Osteoblast (primary cell): ENCODE results near the gene EXOC4. TPM values are rescaled to one million over a fixed set of nuclear protein-coding genes. Genes with fewer than 3 reads are reported as not detected.

ENCODE experiments used
- DNase-seq: peaks from one replicate; pipeline ENCODE4 v3.0.0; 2011; ENCODE audit warnings: low spot score, mixed read lengths; ENCODE audit not compliant: insufficient read length; ENCODE audit errors: missing footprints
- H2AFZ ChIP-seq: 2 replicates; pipeline ENCODE4 v1.6.0; 2011; ENCODE audit warnings: mild to moderate bottlenecking, low read length
- H3K27ac ChIP-seq: 2 replicates; pipeline ENCODE4 v1.5.1; 2011; ENCODE audit warnings: mild to moderate bottlenecking, low read depth, low read length, moderate library complexity
- H3K27me3 ChIP-seq: 2 replicates; pipeline ENCODE4 v1.6.0; 2012; ENCODE audit warnings: mild to moderate bottlenecking, control low read depth, inconsistent platforms, low read length, moderate library complexity; ENCODE audit not compliant: insufficient read depth
- H3K36me3 ChIP-seq: 2 replicates; pipeline ENCODE4 v1.5.1; 2011; ENCODE audit warnings: mild to moderate bottlenecking, low read length, control low read depth, moderate library complexity; ENCODE audit not compliant: insufficient read depth
- H3K4me1 ChIP-seq: 2 replicates; pipeline ENCODE4 v1.5.1; 2011; ENCODE audit warnings: mild to moderate bottlenecking, low read length, control low read depth, moderate library complexity; ENCODE audit not compliant: insufficient read depth
- H3K4me2 ChIP-seq: 2 replicates; pipeline ENCODE4 v1.6.0; 2011; ENCODE audit warnings: mild to moderate bottlenecking, low read length; ENCODE audit not compliant: insufficient read depth
- H3K4me3 ChIP-seq: fragments of 200-600 bp; sonication (generic); 3 replicates; pipeline ENCODE4 v1.5.1; 2012; ENCODE audit warnings: mild to moderate bottlenecking, low read length, inconsistent platforms; ENCODE audit not compliant: insufficient read depth
- H3K79me2 ChIP-seq: 2 replicates; pipeline ENCODE4 v1.6.0; 2012; ENCODE audit warnings: mild to moderate bottlenecking, low read length, control low read depth, inconsistent platforms; ENCODE audit not compliant: insufficient read depth
- H3K9me3 ChIP-seq: 2 replicates; pipeline ENCODE4 v1.5.1; 2011; ENCODE audit warnings: low read depth, low read length, control low read depth
- H4K20me1 ChIP-seq: 2 replicates; pipeline ENCODE4 v1.6.0; 2012; ENCODE audit warnings: mild to moderate bottlenecking, low read length, control low read depth; ENCODE audit not compliant: insufficient read depth
- total RNA-seq: library from RNA; depleted of rRNA; stranded (reverse); fragments of >200 nt; gene quantifications from 2 replicates; pipeline ENCODE4 v1.2.3, GENCODE V29; 2012
- TF ChIP-seq, protein P1 (sequence below): IDR thresholded peaks from 2 replicates; pipeline ENCODE4 v1.5.1; 2011; ENCODE audit warnings: mild to moderate bottlenecking, low read depth, low read length, moderate library complexity; ENCODE audit errors: extremely low read depth

EXOC4 gene
- total RNA-seq, 1 donor: 134 TPM

DNA sequence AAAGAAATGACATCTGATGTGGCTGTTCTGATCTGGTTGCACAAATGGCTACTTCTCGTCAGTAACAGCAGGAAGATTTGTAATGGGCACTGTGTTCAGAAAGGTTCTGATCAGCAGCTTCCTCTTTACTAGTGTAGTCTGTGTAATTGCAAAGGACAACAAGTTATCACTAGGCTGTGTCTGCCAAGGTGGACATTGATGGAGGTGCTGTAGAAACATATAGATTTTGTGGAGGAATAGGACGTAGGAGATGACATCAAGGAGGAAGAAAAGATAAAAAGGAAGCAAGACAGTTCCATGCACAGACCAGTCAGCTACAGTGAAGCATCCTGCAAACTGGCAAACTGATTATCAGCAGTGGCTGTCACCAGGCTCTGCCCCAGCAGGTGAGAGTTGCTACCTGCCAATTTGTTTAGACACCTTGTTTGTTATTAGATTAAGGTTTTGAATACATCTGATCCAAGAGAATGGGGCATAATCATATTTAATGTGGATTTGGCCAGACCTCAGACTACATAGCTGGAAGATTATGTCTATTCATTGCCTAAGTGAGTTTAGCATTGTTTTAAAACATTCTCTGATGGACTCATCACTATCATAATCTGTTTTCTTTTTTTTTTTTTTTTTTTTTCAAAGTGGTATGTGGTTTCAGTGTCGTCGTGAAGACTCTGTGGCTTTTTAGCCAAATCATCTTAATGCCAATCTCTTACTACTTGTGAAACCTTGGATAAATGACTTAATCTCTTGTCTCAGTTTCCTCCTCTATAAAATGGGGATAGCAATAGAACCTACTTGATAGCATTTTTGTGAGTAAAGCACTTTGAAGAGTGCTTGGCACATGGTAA, 456.4 kb downstream of the EXOC4 start:
- H3K27me3 ChIP-seq: no peaks in the 10 kb centered on the region
- no peaks in the 10 kb centered on the region for H3K9me3 ChIP-seq
- TF ChIP-seq, protein P1, sequence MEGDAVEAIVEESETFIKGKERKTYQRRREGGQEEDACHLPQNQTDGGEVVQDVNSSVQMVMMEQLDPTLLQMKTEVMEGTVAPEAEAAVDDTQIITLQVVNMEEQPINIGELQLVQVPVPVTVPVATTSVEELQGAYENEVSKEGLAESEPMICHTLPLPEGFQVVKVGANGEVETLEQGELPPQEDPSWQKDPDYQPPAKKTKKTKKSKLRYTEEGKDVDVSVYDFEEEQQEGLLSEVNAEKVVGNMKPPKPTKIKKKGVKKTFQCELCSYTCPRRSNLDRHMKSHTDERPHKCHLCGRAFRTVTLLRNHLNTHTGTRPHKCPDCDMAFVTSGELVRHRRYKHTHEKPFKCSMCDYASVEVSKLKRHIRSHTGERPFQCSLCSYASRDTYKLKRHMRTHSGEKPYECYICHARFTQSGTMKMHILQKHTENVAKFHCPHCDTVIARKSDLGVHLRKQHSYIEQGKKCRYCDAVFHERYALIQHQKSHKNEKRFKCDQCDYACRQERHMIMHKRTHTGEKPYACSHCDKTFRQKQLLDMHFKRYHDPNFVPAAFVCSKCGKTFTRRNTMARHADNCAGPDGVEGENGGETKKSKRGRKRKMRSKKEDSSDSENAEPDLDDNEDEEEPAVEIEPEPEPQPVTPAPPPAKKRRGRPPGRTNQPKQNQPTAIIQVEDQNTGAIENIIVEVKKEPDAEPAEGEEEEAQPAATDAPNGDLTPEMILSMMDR: no peak
- no peaks in the 10 kb centered on the region for H3K79me2 ChIP-seq
- H3K36me3 ChIP-seq: no peaks in the 10 kb centered on the region
- no peak overlapping the region for H3K4me3 ChIP-seq
- peaks cover 28% of the 10 kb centered on the region for H3K4me1 ChIP-seq
- H3K4me2 ChIP-seq: no peak overlapping the region
- no peaks in the 10 kb centered on the region for H4K20me1 ChIP-seq
- no peak overlapping the region for H2AFZ ChIP-seq
- no peak for DNase-seq
- peak overlapping the region; percentile 2 for H3K27ac ChIP-seq

DNA sequence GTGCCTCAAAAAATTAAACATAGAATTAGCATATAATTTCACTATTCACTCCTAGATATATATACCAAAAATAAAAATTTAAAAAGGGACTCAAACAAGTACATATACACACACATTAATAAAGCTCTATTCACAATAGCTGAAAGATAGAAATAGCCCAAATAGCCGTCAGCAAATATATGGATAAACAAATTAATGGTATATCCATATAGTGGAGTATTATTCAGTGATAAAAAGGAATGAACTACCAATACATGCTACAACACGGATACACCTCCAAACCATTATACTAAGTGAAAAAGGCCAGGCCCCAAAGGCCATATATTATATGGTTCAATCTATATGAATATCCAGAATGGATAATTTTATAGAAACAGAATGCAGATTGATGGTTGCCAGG, 459.7 kb downstream of the EXOC4 start:
- H3K9me3 ChIP-seq: no peaks in the 10 kb centered on the region
- no peaks in the 10 kb centered on the region for H3K36me3 ChIP-seq
- DNase-seq: no peak
- TF ChIP-seq, protein P1: no peak
- no peak overlapping the region for H3K4me3 ChIP-seq
- no peak overlapping the region for H3K4me2 ChIP-seq
- H3K4me1 ChIP-seq: peaks cover 18% of the 10 kb centered on the region
- H4K20me1 ChIP-seq: no peaks in the 10 kb centered on the region
- H2AFZ ChIP-seq: no peak overlapping the region
- H3K27me3 ChIP-seq: no peaks in the 10 kb centered on the region
- no peaks in the 10 kb centered on the region for H3K79me2 ChIP-seq
- no peak overlapping the region for H3K27ac ChIP-seq

DNA sequence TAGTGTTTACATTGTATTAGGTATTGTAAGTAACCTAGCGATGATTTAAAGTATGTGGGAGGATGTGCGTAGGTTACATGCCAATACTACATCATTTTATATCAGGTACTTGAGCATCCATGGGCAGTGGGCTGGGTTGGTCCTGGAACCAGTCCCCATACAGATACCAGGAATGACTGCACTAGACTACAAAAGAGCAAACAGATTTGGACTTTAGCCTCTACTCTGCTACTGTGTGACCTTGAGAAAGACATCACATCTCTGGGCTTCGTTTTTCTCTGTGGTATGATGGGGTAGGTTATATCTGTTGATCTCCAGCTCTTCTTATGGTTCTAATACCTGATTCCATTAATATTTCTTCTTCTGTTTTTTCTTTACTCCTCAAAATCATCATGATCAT, 461.8 kb downstream of the EXOC4 start:
- H3K27me3 ChIP-seq: no peaks in the 10 kb centered on the region
- no peak overlapping the region for H3K4me2 ChIP-seq
- H3K36me3 ChIP-seq: no peaks in the 10 kb centered on the region
- DNase-seq: no peak
- H3K9me3 ChIP-seq: no peaks in the 10 kb centered on the region
- H3K27ac ChIP-seq: no peak overlapping the region
- H4K20me1 ChIP-seq: no peaks in the 10 kb centered on the region
- H2AFZ ChIP-seq: no peak overlapping the region
- peaks cover 5% of the 10 kb centered on the region for H3K4me1 ChIP-seq
- TF ChIP-seq, protein P1: no peak
- H3K4me3 ChIP-seq: no peak overlapping the region
- H3K79me2 ChIP-seq: no peaks in the 10 kb centered on the region

DNA sequence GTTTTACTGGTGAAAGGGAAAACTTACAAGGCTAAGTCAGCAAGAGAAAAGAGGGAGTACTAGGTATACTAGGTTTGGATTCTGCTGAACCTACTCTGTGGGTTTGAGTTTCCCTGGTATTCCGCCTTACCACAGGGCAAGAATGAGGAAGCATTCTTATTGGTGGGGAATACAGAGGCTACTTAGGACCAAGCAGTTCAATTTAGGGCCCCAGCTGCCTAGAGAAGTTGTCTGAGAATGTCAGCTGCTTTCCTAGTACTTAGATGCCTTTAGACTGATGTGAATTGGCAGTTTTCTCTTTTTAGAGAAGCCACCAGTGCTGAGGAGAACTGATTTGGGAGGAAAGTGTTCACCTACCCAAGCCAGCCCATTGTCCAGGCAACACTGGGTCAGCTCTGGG, 465.3 kb downstream of the EXOC4 start:
- Histone ChIP-seq H3K27ac (no peak overlapping the region), H3K4me2 (no peak overlapping the region), H3K4me1 (no peaks in the 10 kb centered on the region), H4K20me1 (no peaks in the 10 kb centered on the region), H3K36me3 (no peaks in the 10 kb centered on the region), H3K27me3 (no peaks in the 10 kb centered on the region), H2AFZ (no peak overlapping the region), H3K4me3 (no peak overlapping the region), H3K9me3 (no peaks in the 10 kb centered on the region), H3K79me2 (no peaks in the 10 kb centered on the region)
- DNase-seq: no peak
- TF ChIP-seq, protein P1: no peak
